HCT116 (cell line): ENCODE measurements around the gene GNAT1. TPM values are rescaled to one million over a fixed set of nuclear protein-coding genes. Genes with fewer than 3 reads are reported as not detected.

Source experiments
- ATAC-seq: fragments of 200-7000 bp; cut with Tn5 transposase; 2 replicates; pipeline ENCODE4 v1.9.1; 2020; ENCODE audit warnings: mild to moderate bottlenecking, moderate library complexity
- BruUV-seq: library from RNA; stranded (reverse); fragments of 400-500 nt; replicated peaks from 2 replicates; lab custom pipeline; 2021; lab: Mats Ljungman, UMichigan
- CTCF ChIA-PET: fragments of 300-600 bp; sonication (Branson Sonifier 250); formaldehyde crosslinking; loops from one replicate; lab custom pipeline; 2021; ENCODE audit warnings: antibody characterized with exemption; lab: Charles Lee
- POLR2A ChIA-PET: fragments of 300-600, 350-600 bp; sonication (Branson Sonifier 250); formaldehyde crosslinking; loops from one replicate; lab custom pipeline; 2021; ENCODE audit warnings: antibody characterized with exemption; lab: Charles Lee
- RAD21 ChIA-PET, 2 experiments: fragments of 300-600 bp; sonication (Branson Sonifier 250); formaldehyde crosslinking; loops; one replicate each; lab custom pipeline; 2023; ENCODE audit warnings: low total read pairs in 2 of 2; ENCODE audit not compliant: uncharacterized antibody in 2 of 2, unreplicated experiment in 2 of 2, low non-redundant PET in 1 of 2; lab: Charles Lee
- DNase-seq: peaks from one replicate; pipeline ENCODE4 v3.0.0-alpha.2; 2010; ENCODE audit warnings: low read depth, low spot score
- H2AFZ ChIP-seq: fragments of 200-600 bp; shearing (Covaris generic), sonication (generic); 2 replicates; pipeline ENCODE4 v1.6.1; 2017; ENCODE audit warnings: low read depth, mixed run types, mixed read lengths, antibody characterized with exemption, low read length; ENCODE audit not compliant: poor library complexity, severe bottlenecking
- H3K27ac ChIP-seq: 2 replicates; pipeline ENCODE4 v1.5.1; 2012; ENCODE audit warnings: low read depth, low read length
- H3K27me3 ChIP-seq: fragments of 200-600 bp; sonication (generic); 2 replicates; pipeline ENCODE4 v1.6.1; 2016; ENCODE audit warnings: mixed run types, low read length, mixed read lengths; ENCODE audit not compliant: insufficient read depth
- H3K36me3 ChIP-seq, 2 experiments: fragments of 200-500 bp in 1 of 2; fragments of 200-600 bp in 1 of 2; sonication (Bioruptor generic) in 1 of 2; sonication (generic) in 1 of 2; 2 replicates each; pipeline versions ENCODE4 v1.5.1 to v1.6.1; 2014 to 2016; ENCODE audit warnings: low read length in 2 of 2, inconsistent platforms in 1 of 2, mixed read lengths in 1 of 2, mixed run types in 1 of 2; ENCODE audit not compliant: insufficient read depth in 2 of 2, control insufficient read depth in 1 of 2
- H3K4me1 ChIP-seq, 2 experiments: fragments of 200-600 bp in 1 of 2; sonication (generic) in 1 of 2; 2 replicates each; pipeline versions ENCODE4 v1.5.1 to v1.6.1; 2012 to 2017; ENCODE audit warnings: low read length in 2 of 2, inconsistent platforms in 1 of 2, mild to moderate bottlenecking in 1 of 2, mixed read lengths in 1 of 2, mixed run types in 1 of 2, moderate library complexity in 1 of 2; ENCODE audit not compliant: insufficient read depth in 2 of 2, control insufficient read depth in 1 of 2
- H3K4me2 ChIP-seq: fragments of 200-600 bp; sonication (generic); 2 replicates; pipeline ENCODE4 v1.6.1; 2017; ENCODE audit warnings: mixed run types, low read length, mixed read lengths
- H3K4me3 ChIP-seq, 2 experiments: fragments of 200-600 bp in 1 of 2; sonication (generic) in 1 of 2; replicated peaks in 1 of 2; 2 replicates each; pipeline ENCODE4 v1.5.1; 2011 to 2016; ENCODE audit warnings: low read length in 2 of 2, control low read depth in 1 of 2, low read depth in 1 of 2, mild to moderate bottlenecking in 1 of 2, mixed read lengths in 1 of 2, mixed run types in 1 of 2
- H3K79me2 ChIP-seq: fragments of 200-600 bp; sonication (generic); 2 replicates; pipeline ENCODE4 v1.6.1; 2017; ENCODE audit warnings: mild to moderate bottlenecking, mixed run types, low read length, moderate library complexity, mixed read lengths; ENCODE audit not compliant: insufficient read depth
- H3K9ac ChIP-seq: fragments of 200-600 bp; sonication (generic); 2 replicates; pipeline ENCODE4 v1.6.1; 2016; ENCODE audit warnings: low read length, mixed read lengths
- H3K9me2 ChIP-seq: fragments of 200-600 bp; sonication (generic), shearing (Covaris generic); 2 replicates; pipeline ENCODE4 v1.6.1; 2017; ENCODE audit warnings: mixed run types, mild to moderate bottlenecking, moderate library complexity; ENCODE audit not compliant: insufficient read depth
- H3K9me3 ChIP-seq, 2 experiments: fragments of 200-500 bp in 1 of 2; fragments of 200-600 bp in 1 of 2; sonication (Bioruptor generic) in 1 of 2; sonication (generic) in 1 of 2; 2 replicates each; pipeline ENCODE4 v1.6.1; 2014 to 2017; ENCODE audit warnings: low read length in 2 of 2, mixed read lengths in 2 of 2, inconsistent platforms in 1 of 2, low read depth in 1 of 2, mild to moderate bottlenecking in 1 of 2, mixed run types in 1 of 2, moderate library complexity in 1 of 2; ENCODE audit not compliant: control insufficient read depth in 1 of 2, insufficient read depth in 1 of 2
- H4K20me1 ChIP-seq: fragments of 200-600 bp; sonication (generic), shearing (Covaris generic); 2 replicates; pipeline ENCODE4 v1.6.1; 2017; ENCODE audit warnings: mixed run types, mild to moderate bottlenecking, moderate library complexity; ENCODE audit not compliant: insufficient read depth
- CBX3 ChIP-seq: IDR thresholded peaks from 2 replicates; pipeline ENCODE4 v1.6.1; 2012; ENCODE audit warnings: low read depth
- CEBPB ChIP-seq: IDR thresholded peaks from 2 replicates; pipeline ENCODE4 v1.6.1; 2012; ENCODE audit warnings: low read depth
- EZH2 ChIP-seq: fragments of 200-600 bp; sonication (generic); IDR thresholded peaks from 2 replicates; pipeline ENCODE4 v1.6.1; 2017; ENCODE audit warnings: antibody characterized with exemption, mixed run types
- EZH2phosphoT487 ChIP-seq: fragments of 200-600 bp; IDR thresholded peaks from 2 replicates; pipeline ENCODE4 v1.6.1; 2018; ENCODE audit warnings: antibody characterized with exemption, borderline replicate concordance
- JUND ChIP-seq: IDR thresholded peaks from 2 replicates; pipeline ENCODE4 v1.6.1; 2012
- POLR2A ChIP-seq: IDR thresholded peaks from 2 replicates; pipeline ENCODE4 v1.7.0; 2011; ENCODE audit warnings: borderline replicate concordance; ENCODE audit not compliant: insufficient read depth, insufficient read length; ENCODE audit errors: extremely low read depth
- POLR2AphosphoS5 ChIP-seq: IDR thresholded peaks from 2 replicates; pipeline ENCODE4 v1.6.1; 2011; ENCODE audit warnings: mild to moderate bottlenecking, low read depth, low read length, moderate library complexity
- RAD21 ChIP-seq: IDR thresholded peaks from 2 replicates; pipeline ENCODE4 v1.6.1; 2012; ENCODE audit warnings: low read depth, mild to moderate bottlenecking
- SP1 ChIP-seq: IDR thresholded peaks from 2 replicates; pipeline ENCODE4 v1.6.1; 2012; ENCODE audit warnings: low read depth
- SRF ChIP-seq: IDR thresholded peaks from 2 replicates; pipeline ENCODE4 v1.6.1; 2012; ENCODE audit warnings: low read depth
- TCF7L2 ChIP-seq: IDR thresholded peaks from 2 replicates; pipeline ENCODE4 v1.7.0; 2011; ENCODE audit warnings: borderline replicate concordance, inconsistent platforms; ENCODE audit not compliant: insufficient read depth, insufficient read length; ENCODE audit errors: extremely low read depth
- YY1 ChIP-seq: IDR thresholded peaks from 2 replicates; pipeline ENCODE4 v1.6.1; 2011; ENCODE audit warnings: low read length, low read depth, moderate library complexity, mild to moderate bottlenecking; ENCODE audit not compliant: insufficient replicate concordance; ENCODE audit errors: extremely low read depth
- ZFX ChIP-seq: fragments of 450-650 bp; IDR thresholded peaks from 2 replicates; pipeline ENCODE4 v1.6.1; 2017
- intact Hi-C: fragments of 100-400 bp; cut with micrococcal nuclease; formaldehyde crosslinking; loops from 2 replicates; pipeline ENCODE4 v1.10.0; 2022
- total RNA-seq: library from RNA; stranded (reverse); gene quantifications from one replicate; pipeline ENCODE4 v1.2.1, GENCODE V29; 2021; ENCODE audit not compliant: unreplicated experiment
- TF ChIP-seq, protein P1 (sequence below): IDR thresholded peaks from 2 replicates; pipeline ENCODE4 v1.6.1; 2012
- TF ChIP-seq, protein P2 (sequence below), 3 experiments: fragments of 200-600 bp in 1 of 3; sonication (generic) in 1 of 3; IDR thresholded peaks in 2 of 3; conservative IDR thresholded peaks in 1 of 3; 2 replicates each; pipeline ENCODE4 v1.5.1; 2012 to 2017; ENCODE audit warnings: low read depth in 2 of 3, low read length in 2 of 3, antibody characterized with exemption in 1 of 3, borderline replicate concordance in 1 of 3, control low read depth in 1 of 3, mild to moderate bottlenecking in 1 of 3, mixed read lengths in 1 of 3, mixed run types in 1 of 3, moderate library complexity in 1 of 3; ENCODE audit not compliant: insufficient read depth in 1 of 3
- TF ChIP-seq, protein P3 (sequence below): IDR thresholded peaks from 2 replicates; pipeline ENCODE4 v1.6.1; 2012
- TF ChIP-seq, protein P4 (sequence below): IDR thresholded peaks from 2 replicates; pipeline ENCODE4 v1.6.1; 2011; ENCODE audit warnings: mild to moderate bottlenecking, low read length, moderate library complexity; ENCODE audit not compliant: insufficient replicate concordance; ENCODE audit errors: extremely low read depth
- TF ChIP-seq, protein P5 (sequence below): IDR thresholded peaks from 2 replicates; pipeline ENCODE4 v1.6.1; 2012; ENCODE audit warnings: low read depth

The GNAT1 gene
- total RNA-seq, 1 experiment from 2014 or later: not detected

DNA sequence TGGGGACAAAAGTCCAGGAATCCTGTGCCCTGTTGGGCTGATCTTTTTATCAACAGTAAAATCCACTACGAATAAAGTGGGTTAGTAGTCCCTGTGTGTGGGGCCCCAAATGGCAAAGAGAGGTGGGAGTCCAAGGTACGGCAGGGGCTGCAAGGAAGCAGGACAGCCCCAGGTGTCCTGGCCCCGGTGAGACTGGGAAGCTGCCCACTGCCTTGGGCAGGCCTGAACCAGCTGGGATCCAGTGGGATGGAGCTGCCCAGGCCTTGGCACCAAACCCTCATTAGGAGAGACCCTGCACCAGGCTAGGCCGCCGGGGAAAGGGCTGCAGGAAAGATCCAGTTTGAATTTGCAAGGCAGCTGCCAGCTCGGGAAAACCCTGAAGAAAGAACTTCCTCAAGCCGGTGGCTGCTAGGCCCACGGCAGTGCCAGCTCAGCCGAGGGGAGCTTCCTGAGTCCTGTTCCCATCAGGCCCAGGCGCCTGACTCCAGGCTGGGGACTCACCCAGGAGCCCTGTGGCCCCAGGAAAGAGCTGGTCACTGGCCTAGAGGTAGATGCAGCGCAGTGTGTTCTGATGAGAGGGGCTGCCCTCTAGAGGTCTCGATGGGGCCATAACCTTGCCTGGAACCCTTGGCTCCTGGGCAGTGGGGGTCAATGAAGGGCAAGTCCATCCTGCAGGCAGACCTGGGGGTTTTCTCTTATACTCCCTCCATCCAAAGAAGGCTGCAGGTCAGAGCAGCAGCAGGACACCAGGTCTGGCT lies 30.2 kb downstream of the GNAT1 start:
- ATAC-seq (no peak), DNase-seq (no peak)
- Histone ChIP-seq H3K9me3 (no peaks in the 10 kb centered on the region), H3K4me2 (no peak overlapping the region), H4K20me1 (no peaks in the 10 kb centered on the region), H3K36me3 (no peaks in the 10 kb centered on the region), H3K4me3 (no peak overlapping the region), H3K9ac (no peak overlapping the region), H3K9me2 (no peaks in the 10 kb centered on the region), H2AFZ (no peak overlapping the region), H3K79me2 (no peaks in the 10 kb centered on the region), H3K4me1 (peaks cover 2 to 11% of the 10 kb centered on the region in 2 experiments; a peak in 2 of 4 replicates), H3K27me3 (no peaks in the 10 kb centered on the region), H3K27ac (no peak overlapping the region)
- ChIA-PET CTCF (interaction anchor here (0.7 to 4.1 kb wide), 2 partner anchors 24 to 27 kb away, joined by 3 to 26 read pairs; no protein-coding TSS in a partner anchor), RAD21 (interaction anchor here (0.7 to 1.7 kb wide), 2 partner anchors 14 to 27 kb away, joined by 3 to 9 read pairs; no protein-coding TSS in a partner anchor), POLR2A (no interaction called here)
- intact Hi-C loops: no loop called here
- TF ChIP-seq EZH2phosphoT487 (no peak), EZH2 (no peak), RAD21 (no peak), ZFX (no peak), SRF (no peak), POLR2A (no peak), JUND (no peak), TCF7L2 (no peak), POLR2AphosphoS5 (no peak), CEBPB (no peak), SP1 (no peak), CBX3 (no peak), YY1 (no peak)
- TF ChIP-seq, protein P1, sequence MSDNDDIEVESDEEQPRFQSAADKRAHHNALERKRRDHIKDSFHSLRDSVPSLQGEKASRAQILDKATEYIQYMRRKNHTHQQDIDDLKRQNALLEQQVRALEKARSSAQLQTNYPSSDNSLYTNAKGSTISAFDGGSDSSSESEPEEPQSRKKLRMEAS: no peak
- TF ChIP-seq, protein P2, sequence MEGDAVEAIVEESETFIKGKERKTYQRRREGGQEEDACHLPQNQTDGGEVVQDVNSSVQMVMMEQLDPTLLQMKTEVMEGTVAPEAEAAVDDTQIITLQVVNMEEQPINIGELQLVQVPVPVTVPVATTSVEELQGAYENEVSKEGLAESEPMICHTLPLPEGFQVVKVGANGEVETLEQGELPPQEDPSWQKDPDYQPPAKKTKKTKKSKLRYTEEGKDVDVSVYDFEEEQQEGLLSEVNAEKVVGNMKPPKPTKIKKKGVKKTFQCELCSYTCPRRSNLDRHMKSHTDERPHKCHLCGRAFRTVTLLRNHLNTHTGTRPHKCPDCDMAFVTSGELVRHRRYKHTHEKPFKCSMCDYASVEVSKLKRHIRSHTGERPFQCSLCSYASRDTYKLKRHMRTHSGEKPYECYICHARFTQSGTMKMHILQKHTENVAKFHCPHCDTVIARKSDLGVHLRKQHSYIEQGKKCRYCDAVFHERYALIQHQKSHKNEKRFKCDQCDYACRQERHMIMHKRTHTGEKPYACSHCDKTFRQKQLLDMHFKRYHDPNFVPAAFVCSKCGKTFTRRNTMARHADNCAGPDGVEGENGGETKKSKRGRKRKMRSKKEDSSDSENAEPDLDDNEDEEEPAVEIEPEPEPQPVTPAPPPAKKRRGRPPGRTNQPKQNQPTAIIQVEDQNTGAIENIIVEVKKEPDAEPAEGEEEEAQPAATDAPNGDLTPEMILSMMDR (IDR thresholded peaks at IDR 0.05 in 2 of 3, conservative IDR thresholded peaks at IDR 0.05 in 1 of 3; ENCODE audit: borderline replicate concordance in 1 of 3, insufficient read depth in 1 of 3, low read depth in 2 of 3, low read length in 2 of 3): no peak
- TF ChIP-seq, protein P3, sequence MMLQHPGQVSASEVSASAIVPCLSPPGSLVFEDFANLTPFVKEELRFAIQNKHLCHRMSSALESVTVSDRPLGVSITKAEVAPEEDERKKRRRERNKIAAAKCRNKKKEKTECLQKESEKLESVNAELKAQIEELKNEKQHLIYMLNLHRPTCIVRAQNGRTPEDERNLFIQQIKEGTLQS: no peak
- TF ChIP-seq, protein P4, sequence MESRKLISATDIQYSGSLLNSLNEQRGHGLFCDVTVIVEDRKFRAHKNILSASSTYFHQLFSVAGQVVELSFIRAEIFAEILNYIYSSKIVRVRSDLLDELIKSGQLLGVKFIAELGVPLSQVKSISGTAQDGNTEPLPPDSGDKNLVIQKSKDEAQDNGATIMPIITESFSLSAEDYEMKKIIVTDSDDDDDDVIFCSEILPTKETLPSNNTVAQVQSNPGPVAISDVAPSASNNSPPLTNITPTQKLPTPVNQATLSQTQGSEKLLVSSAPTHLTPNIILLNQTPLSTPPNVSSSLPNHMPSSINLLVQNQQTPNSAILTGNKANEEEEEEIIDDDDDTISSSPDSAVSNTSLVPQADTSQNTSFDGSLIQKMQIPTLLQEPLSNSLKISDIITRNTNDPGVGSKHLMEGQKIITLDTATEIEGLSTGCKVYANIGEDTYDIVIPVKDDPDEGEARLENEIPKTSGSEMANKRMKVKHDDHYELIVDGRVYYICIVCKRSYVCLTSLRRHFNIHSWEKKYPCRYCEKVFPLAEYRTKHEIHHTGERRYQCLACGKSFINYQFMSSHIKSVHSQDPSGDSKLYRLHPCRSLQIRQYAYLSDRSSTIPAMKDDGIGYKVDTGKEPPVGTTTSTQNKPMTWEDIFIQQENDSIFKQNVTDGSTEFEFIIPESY: no peak
- TF ChIP-seq, protein P5, sequence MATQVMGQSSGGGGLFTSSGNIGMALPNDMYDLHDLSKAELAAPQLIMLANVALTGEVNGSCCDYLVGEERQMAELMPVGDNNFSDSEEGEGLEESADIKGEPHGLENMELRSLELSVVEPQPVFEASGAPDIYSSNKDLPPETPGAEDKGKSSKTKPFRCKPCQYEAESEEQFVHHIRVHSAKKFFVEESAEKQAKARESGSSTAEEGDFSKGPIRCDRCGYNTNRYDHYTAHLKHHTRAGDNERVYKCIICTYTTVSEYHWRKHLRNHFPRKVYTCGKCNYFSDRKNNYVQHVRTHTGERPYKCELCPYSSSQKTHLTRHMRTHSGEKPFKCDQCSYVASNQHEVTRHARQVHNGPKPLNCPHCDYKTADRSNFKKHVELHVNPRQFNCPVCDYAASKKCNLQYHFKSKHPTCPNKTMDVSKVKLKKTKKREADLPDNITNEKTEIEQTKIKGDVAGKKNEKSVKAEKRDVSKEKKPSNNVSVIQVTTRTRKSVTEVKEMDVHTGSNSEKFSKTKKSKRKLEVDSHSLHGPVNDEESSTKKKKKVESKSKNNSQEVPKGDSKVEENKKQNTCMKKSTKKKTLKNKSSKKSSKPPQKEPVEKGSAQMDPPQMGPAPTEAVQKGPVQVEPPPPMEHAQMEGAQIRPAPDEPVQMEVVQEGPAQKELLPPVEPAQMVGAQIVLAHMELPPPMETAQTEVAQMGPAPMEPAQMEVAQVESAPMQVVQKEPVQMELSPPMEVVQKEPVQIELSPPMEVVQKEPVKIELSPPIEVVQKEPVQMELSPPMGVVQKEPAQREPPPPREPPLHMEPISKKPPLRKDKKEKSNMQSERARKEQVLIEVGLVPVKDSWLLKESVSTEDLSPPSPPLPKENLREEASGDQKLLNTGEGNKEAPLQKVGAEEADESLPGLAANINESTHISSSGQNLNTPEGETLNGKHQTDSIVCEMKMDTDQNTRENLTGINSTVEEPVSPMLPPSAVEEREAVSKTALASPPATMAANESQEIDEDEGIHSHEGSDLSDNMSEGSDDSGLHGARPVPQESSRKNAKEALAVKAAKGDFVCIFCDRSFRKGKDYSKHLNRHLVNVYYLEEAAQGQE: no peak
- no TSS peak for BruUV-seq
